HEK293T (cell line): ENCODE data around the gene HMGXB3.

ENCODE experiments used
- FOXK2 ChIP-seq: fragments of 450-650 bp; IDR thresholded peaks from 2 replicates; pipeline ENCODE4 v1.6.1; 2016; ENCODE audit warnings: mild to moderate bottlenecking
- FOXM1 ChIP-seq: fragments of 450-650 bp; IDR thresholded peaks from 2 replicates; pipeline ENCODE4 v1.6.1; 2017; ENCODE audit warnings: mild to moderate bottlenecking, borderline replicate concordance
- SP1 ChIP-seq: fragments of 450-650 bp; IDR thresholded peaks from 2 replicates; pipeline ENCODE4 v1.6.1; 2017
- SUZ12 ChIP-seq: fragments of 450-650 bp; IDR thresholded peaks from 2 replicates; pipeline ENCODE4 v1.6.1; 2016; ENCODE audit warnings: mild to moderate bottlenecking
- TARDBP ChIP-seq: fragments of 450-650 bp; IDR thresholded peaks from 2 replicates; pipeline ENCODE4 v1.6.1; 2016
- ZNF384 ChIP-seq: fragments of 450-650 bp; IDR thresholded peaks from 2 replicates; pipeline ENCODE4 v1.6.1; 2016
- TF ChIP-seq, protein P1 (sequence below): fragments of 450-650 bp; IDR thresholded peaks from 2 replicates; pipeline ENCODE4 v1.6.1; 2016

- no peak for TF ChIP-seq SP1
- TF ChIP-seq, protein P1, sequence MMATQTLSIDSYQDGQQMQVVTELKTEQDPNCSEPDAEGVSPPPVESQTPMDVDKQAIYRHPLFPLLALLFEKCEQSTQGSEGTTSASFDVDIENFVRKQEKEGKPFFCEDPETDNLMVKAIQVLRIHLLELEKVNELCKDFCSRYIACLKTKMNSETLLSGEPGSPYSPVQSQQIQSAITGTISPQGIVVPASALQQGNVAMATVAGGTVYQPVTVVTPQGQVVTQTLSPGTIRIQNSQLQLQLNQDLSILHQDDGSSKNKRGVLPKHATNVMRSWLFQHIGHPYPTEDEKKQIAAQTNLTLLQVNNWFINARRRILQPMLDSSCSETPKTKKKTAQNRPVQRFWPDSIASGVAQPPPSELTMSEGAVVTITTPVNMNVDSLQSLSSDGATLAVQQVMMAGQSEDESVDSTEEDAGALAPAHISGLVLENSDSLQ = no peak
- TF ChIP-seq FOXM1 = no peak
- TF ChIP-seq SUZ12 = no peak
- TF ChIP-seq ZNF384 = no peak
- TF ChIP-seq TARDBP = no peak
- no peak for TF ChIP-seq FOXK2
Observed at GRCh38 chr5:150052226-150052955, 51.9 kb downstream of the HMGXB3 start.
